AG20443 (cell line): ENCODE data around the gene ADAMTSL4.

Experiments
- DNase-seq: peaks from one replicate; pipeline ENCODE4 v3.0.0; 2012; ENCODE audit warnings: low spot score, mixed read lengths

The ADAMTSL4 gene

GRCh38 chr1:150548632-150549495 is at the start of gene ADAMTSL4:
TSS of gene ADAMTSL4 (plus strand) at chr1:150549408. CDS start at chr1:150552289, 2,881 bp downstream.
- peak; percentile 80 for DNase-seq

GRCh38 chr1:150505431-150505830 is 43.8 kb upstream of the ADAMTSL4 start:
- DNase-seq = no peak

- DNase-seq = peak; percentile 91
Observed at GRCh38 chr1:150507912-150508864, 41.0 kb upstream of the ADAMTSL4 start, which contains the start of gene ECM1. TSS of gene ECM1 (plus strand) at chr1:150508109. CDS start at chr1:150508210, 101 bp downstream.

DNA sequence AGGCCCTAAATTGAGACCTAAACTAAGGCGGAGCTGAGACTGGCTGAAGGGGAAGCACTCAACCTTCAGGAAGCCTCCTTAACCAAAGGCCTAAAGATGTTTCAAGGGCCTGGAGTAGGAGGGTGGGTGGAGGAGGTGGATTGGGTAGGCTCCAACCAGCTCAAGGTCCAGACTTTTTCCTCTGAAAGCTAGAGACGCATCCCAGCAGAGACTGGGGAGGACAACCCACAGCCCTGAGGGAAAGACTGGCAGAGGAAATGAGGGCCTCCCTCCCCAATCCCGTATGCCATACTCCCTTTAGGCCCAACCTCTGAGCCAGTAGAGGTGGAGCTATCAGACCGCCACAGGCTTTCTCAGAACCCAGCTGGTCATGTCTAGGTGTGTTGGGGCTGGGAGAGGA is 40.2 kb upstream of the ADAMTSL4 start:
- DNase-seq = peak; percentile 62

DNA sequence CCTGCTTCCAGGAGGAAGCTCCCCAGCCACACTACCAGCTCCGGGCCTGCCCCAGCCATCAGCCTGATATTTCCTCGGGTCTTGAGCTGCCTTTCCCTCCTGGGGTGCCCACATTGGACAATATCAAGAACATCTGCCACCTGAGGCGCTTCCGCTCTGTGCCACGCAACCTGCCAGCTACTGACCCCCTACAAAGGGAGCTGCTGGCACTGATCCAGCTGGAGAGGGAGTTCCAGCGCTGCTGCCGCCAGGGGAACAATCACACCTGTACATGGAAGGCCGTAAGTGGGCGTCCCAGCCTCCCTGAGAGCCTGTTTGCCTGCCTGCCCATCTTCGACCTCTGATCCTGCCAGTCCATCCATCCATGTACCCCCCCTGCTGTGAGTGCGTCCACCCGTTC is 37.7 kb upstream of the ADAMTSL4 start:
- no peak for DNase-seq

DNA sequence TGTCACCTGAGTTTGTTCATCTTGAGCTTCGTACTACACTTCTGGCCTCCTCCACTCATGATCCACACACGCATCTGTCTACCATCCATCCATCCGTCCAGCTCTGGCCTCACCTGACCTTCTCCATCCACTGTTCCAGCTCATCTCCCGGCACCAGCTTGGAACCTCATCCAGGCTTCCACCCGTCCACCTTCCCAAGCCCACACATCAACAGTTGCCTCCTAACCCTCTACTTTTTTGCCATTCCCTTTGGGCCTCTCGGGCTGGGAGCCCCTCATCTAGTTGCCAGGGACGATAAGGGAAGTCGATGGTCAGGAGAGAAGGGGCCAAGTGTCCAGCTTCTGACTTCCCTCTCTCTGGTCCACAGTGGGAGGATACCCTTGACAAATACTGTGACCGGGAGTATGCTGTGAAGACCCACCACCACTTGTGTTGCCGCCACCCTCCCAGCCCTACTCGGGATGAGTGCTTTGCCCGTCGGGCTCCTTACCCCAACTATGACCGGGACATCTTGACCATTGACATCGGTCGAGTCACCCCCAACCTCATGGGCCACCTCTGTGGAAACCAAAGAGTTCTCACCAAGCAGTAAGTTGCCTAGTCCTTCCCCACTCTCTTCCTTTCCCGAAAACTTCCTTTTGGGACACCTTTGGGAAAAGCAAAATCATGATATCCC is 37.1 kb upstream of the ADAMTSL4 start:
- no peak for DNase-seq

- no peak for DNase-seq
Observed at GRCh38 chr1:150512846-150513245, 36.4 kb upstream of the ADAMTSL4 start.

DNA sequence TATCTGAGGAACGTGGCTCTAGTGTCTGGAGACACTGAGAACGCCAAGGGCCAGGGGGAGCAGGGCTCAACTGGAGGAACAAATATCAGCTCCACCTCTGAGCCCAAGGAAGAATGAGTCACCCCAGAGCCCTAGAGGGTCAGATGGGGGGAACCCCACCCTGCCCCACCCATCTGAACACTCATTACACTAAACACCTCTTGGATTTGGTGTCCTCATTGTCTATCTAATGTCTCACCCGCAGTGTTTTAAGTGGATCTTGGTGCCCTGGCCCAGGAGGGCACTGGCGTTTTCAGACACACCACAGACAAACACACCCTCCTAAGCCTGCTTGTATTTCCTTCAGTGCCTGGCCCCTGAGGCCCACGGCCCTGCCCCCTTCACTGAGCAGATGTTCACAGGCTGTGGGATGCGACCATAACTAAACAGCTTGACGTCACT is 35.8 kb upstream of the ADAMTSL4 start:
- peak; percentile 35 for DNase-seq

DNA sequence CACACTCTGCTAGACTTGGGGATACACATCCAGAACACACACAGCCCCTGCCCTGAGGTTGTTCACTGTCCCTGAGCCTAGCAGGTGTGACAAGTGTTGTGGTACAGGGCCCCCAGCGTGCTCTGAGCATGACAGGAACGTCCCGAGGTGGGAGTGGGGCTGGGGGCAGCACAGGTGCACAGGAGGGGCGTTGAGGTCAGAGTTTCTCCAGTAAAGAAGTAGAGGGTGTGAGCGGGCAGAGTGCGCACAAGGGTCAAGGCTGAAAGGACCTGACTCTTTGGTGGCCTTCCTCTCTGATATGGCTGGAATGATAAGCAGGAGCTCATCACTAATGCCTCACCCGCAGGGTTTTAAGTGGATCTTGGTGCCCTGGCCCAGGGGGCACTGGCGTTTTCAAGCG is 34.9 kb upstream of the ADAMTSL4 start:
- DNase-seq = no peak

DNA sequence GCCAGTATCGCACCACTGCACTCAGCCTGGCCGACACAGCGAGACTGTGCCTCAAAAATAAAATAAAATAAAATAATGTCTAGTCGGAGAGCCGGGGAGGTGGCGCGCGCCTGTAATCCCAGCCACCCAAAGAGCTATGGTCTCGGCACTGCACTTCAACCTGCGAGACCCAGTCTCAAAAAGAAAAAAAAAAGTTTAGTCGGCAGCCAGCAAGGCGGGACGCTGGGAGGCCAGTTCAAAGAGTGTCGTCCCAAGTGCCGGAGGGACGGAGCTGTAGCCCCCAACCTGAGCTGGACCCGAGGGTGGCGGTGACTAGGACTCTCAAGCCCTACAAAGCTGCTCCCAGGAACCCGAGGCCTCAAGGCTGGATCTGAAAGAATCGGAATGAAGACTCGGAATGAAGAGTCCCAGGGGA is 34.3 kb upstream of the ADAMTSL4 start:
- DNase-seq = no peak

DNA sequence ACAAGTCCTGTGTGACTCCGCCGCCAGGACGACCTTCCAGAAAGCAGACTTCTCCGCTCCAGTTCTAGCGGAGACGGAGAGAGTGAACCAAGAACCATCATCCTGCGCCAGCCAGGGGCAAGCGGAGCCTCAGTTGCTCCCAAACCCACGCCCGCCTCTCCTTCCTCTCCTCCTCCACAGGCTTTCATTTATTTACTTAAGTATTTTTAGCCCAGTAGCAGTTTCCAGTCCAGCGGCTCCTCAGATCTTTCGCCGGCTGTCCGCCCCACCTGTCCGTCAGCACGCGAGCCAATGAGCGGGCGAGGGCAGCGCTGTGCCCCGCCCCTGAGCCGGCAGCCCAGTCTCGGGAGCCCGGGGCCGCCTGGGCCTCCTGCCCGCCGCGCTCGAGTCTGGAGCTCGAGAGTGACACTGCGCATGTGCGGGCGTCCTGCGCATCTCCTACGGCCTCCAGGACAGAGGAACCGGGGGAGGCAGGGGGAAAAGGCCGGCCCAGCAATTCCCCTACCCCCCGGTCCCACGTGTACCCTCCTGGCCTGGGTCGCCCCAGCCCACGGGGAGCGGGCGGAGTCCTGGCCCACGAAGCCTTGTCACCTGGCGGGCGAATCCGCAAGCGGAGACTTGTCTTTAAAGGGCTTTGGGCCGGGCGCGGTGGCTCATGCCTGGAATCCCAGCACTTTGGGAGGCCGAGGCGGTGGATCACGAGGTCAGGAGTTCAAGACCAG is 33.7 kb upstream of the ADAMTSL4 start, which contains the start of gene FALEC:
Gene FALEC (plus strand): TSS at position 425 of the 722 bp plus-strand sequence.
- peak; percentile 99 for DNase-seq

DNA sequence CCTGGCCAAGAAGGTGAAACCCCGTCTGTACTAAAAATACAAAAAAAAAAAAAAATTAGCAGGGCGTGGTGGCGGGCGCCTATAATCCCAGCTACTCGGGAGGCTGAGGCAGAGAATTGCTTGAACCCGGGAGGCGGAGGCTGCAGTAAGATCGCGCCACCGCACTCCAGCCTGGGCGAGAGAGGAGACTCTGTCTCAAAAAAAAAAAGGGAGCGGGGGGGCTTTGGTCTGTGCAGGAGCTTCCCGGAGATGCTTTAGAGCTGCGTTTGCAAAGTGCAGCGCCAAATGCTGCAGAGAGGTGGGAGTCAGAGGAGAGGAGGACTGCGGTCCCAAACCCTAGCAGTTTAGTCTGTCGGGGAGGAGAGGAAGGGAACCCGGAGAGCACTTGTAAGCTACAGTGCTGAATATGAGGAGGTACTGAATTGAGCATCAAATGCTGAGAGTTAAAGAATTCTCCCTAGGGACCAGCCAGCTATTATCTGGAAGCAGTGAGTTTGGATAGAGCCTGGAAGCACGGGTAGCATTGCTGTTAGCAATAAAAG is 33.1 kb upstream of the ADAMTSL4 start:
- DNase-seq = no peak

DNA sequence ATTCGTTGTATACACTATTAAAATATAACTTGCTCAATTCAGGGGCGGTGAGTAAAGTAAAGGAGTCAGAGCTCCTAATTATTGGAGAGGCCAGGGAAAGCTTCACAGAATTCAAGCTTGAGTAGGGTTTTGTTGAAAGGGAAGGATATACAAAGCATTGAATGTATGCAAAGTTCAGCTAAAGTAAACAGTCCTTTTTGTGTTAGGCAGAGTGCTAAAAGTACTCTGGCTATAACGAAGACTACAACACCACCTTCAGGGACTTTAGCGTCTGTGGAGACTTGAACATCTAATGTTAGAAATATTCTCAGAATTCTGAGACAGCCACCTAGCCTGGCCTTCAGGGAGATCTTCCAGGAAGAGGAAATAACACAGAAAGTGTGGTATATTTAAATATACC is 32.6 kb upstream of the ADAMTSL4 start:
- no peak for DNase-seq

- DNase-seq = no peak
Observed at GRCh38 chr1:150521196-150521968, 27.8 kb upstream of the ADAMTSL4 start.

GRCh38 chr1:150525348-150525747 is 23.9 kb upstream of the ADAMTSL4 start:
- no peak for DNase-seq

- DNase-seq = peak; percentile 64
Observed at GRCh38 chr1:150528196-150528595, 21.0 kb upstream of the ADAMTSL4 start.

DNA sequence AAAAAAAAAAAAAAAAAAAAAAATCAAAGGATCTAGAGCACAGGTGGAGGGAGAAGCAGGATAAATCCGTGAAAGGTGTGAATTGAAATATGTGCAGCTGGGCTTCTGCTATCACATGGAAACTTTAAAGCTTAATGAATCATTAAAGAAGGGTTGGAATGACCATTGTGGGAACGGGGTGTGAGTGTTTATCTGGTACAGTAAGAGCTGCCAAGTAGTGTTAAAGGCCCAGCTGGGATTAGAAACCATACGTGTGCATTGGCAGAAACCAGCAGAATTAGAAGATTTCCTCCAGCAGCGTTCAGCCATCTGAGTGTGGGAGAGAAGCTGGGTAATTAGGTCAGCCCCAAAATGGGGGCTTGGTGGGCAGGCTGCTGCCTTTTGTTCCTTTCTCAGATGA is 20.2 kb upstream of the ADAMTSL4 start:
- DNase-seq = peak; percentile 54

- DNase-seq = no peak
Observed at GRCh38 chr1:150530491-150531159, 18.6 kb upstream of the ADAMTSL4 start.

GRCh38 chr1:150532860-150533259 is 16.3 kb upstream of the ADAMTSL4 start:
- DNase-seq = no peak

GRCh38 chr1:150534002-150534401 is 15.2 kb upstream of the ADAMTSL4 start:
- no peak for DNase-seq
